ENCODE measurements around the gene POTEC.
"Not testable (repeated sequence)": the region's sequence is repeated elsewhere in the genome, so short reads cannot be mapped to it uniquely, and the experiment has no call there.

- not testable (repeated sequence) for TF ChIP-seq SUZ12 (IDR thresholded peaks at IDR 0.05; ENCODE audit: extremely low read depth, insufficient read depth, insufficient read length); ZNF274 (IDR thresholded peaks at IDR 0.05; ENCODE audit: low read depth, low read length); YY1 (IDR thresholded peaks at IDR 0.05; ENCODE audit: insufficient read depth, insufficient read length)
These were observed 73.0 kb downstream of the POTEC start for GRCh38 chr18:14470446-14470845.
